Chondrocyte (in vitro differentiated cells): ENCODE results near the gene RABGGTB. TPM values are rescaled to one million over a fixed set of nuclear protein-coding genes. Genes with fewer than 3 reads are reported as not detected.

Experiments
- DNase-seq: peaks from one replicate; pipeline ENCODE4 v3.0.0; 2021; ENCODE audit warnings: mixed read lengths, low spot score
- H3K27ac Mint-ChIP-seq: one replicate; pipeline ENCODE4 v1.8.0; 2021; ENCODE audit warnings: mild to moderate bottlenecking, moderate library complexity, mixed read lengths; ENCODE audit not compliant: unreplicated experiment
- H3K27me3 Mint-ChIP-seq: 2 replicates; pipeline ENCODE4 v1.8.0; 2021; ENCODE audit warnings: low read depth, mixed read lengths
- H3K36me3 Mint-ChIP-seq: 2 replicates; pipeline ENCODE4 v1.8.0; 2021; ENCODE audit warnings: low read depth, mixed read lengths
- H3K4me1 Mint-ChIP-seq: 2 replicates; pipeline ENCODE4 v1.8.0; 2021; ENCODE audit warnings: low read depth, mild to moderate bottlenecking, mixed read lengths
- H3K4me3 Mint-ChIP-seq: one replicate; pipeline ENCODE4 v1.8.0; 2021; ENCODE audit warnings: mild to moderate bottlenecking, moderate library complexity, mixed read lengths; ENCODE audit not compliant: unreplicated experiment
- H3K9me3 Mint-ChIP-seq: 2 replicates; pipeline ENCODE4 v1.8.0; 2021; ENCODE audit warnings: low read depth, mixed read lengths
- CTCF ChIP-seq: fragments of 200-600 bp; sonication (generic); IDR thresholded peaks from 2 replicates; pipeline ENCODE4 v1.5.0; 2021; ENCODE audit warnings: antibody characterized with exemption, mild to moderate bottlenecking, moderate library complexity
- total RNA-seq: library from RNA; stranded (reverse); gene quantifications from 3 replicates; pipeline ENCODE4 v1.2.1, GENCODE V29; 2021

Gene RABGGTB
- total RNA-seq, 1 donor from 2014 or later = 57.9 TPM

- peaks cover 52% of the 10 kb centered on the region for H3K36me3 Mint-ChIP-seq
Observed at GRCh38 chr1:75792091-75792490, 6.0 kb downstream of the RABGGTB start.

GRCh38 chr1:75794382-75794781 is 8.3 kb downstream of the RABGGTB start:
- Mint-ChIP-seq H3K27ac (no peak overlapping the region), H3K4me1 (peaks cover 31% of the 10 kb centered on the region), H3K27me3 (no peaks in the 10 kb centered on the region), H3K4me3 (no peak overlapping the region), H3K36me3 (peaks cover 51% of the 10 kb centered on the region), H3K9me3 (no peaks in the 10 kb centered on the region)
- TF ChIP-seq CTCF = no peak
- DNase-seq = no peak

More at GRCh38 chr1:75792091-75792490, 6.0 kb downstream of the RABGGTB start:
- peaks cover 53% of the 10 kb centered on the region for H3K4me1 Mint-ChIP-seq
- H3K4me3 Mint-ChIP-seq = no peak overlapping the region
- H3K27ac Mint-ChIP-seq = no peak overlapping the region
- no peaks in the 10 kb centered on the region for H3K9me3 Mint-ChIP-seq
- no peaks in the 10 kb centered on the region for H3K27me3 Mint-ChIP-seq
- no peak for TF ChIP-seq CTCF
- DNase-seq = no peak

GRCh38 chr1:75795703-75796193 is 9.7 kb downstream of the RABGGTB start:
- no peak for TF ChIP-seq CTCF
- H3K27ac Mint-ChIP-seq = no peak overlapping the region
- peaks cover 43% of the 10 kb centered on the region for H3K36me3 Mint-ChIP-seq
- no peak overlapping the region for H3K4me3 Mint-ChIP-seq
- peaks cover 18% of the 10 kb centered on the region for H3K4me1 Mint-ChIP-seq
- no peak for DNase-seq
- H3K27me3 Mint-ChIP-seq = no peaks in the 10 kb centered on the region
- H3K9me3 Mint-ChIP-seq = no peaks in the 10 kb centered on the region

GRCh38 chr1:75796376-75797272 is 10.6 kb downstream of the RABGGTB start, which contains the start of gene MSH4:
TSS of gene MSH4 (plus strand) at chr1:75796882. CDS start at chr1:75796986, 104 bp downstream.
- peak; percentile 88 for DNase-seq
- H3K4me3 Mint-ChIP-seq = no peak within 1 kb of the TSS
- H3K36me3 Mint-ChIP-seq = peaks cover 38% of the 10 kb centered on the region
- H3K27ac Mint-ChIP-seq = no peak within 1 kb of the TSS
- H3K9me3 Mint-ChIP-seq = no peaks in the 10 kb centered on the region
- H3K27me3 Mint-ChIP-seq = no peaks in the 10 kb centered on the region
- peaks cover 9% of the 10 kb centered on the region for H3K4me1 Mint-ChIP-seq
- no peak for TF ChIP-seq CTCF

- DNase-seq = no peak
- H3K4me3 Mint-ChIP-seq = no peak overlapping the region
- no peaks in the 10 kb centered on the region for H3K9me3 Mint-ChIP-seq
- peaks cover 35% of the 10 kb centered on the region for H3K36me3 Mint-ChIP-seq
- no peak for TF ChIP-seq CTCF
- no peaks in the 10 kb centered on the region for H3K27me3 Mint-ChIP-seq
- H3K27ac Mint-ChIP-seq = no peak overlapping the region
- peaks cover 6% of the 10 kb centered on the region for H3K4me1 Mint-ChIP-seq
Observed at GRCh38 chr1:75797273-75797588, 11.2 kb downstream of the RABGGTB start.
